HFF-Myc (cell line): ENCODE measurements around the gene POLA1.

ENCODE experiments used
- DNase-seq: peaks from one replicate; pipeline ENCODE4 v3.0.0-alpha.2; 2011; ENCODE audit warnings: low read depth; ENCODE audit errors: extremely low read depth
- H3K4me3 ChIP-seq: replicated peaks from 2 replicates; pipeline ENCODE4 v1.5.1; 2011; ENCODE audit warnings: low read depth, mild to moderate bottlenecking, control low read depth, low read length
- TF ChIP-seq, protein P1 (sequence below): IDR thresholded peaks from 2 replicates; pipeline ENCODE4 v1.5.1; 2012; ENCODE audit warnings: mild to moderate bottlenecking, low read depth, low read length, control low read depth; ENCODE audit errors: missing control alignments

The POLA1 gene

DNA sequence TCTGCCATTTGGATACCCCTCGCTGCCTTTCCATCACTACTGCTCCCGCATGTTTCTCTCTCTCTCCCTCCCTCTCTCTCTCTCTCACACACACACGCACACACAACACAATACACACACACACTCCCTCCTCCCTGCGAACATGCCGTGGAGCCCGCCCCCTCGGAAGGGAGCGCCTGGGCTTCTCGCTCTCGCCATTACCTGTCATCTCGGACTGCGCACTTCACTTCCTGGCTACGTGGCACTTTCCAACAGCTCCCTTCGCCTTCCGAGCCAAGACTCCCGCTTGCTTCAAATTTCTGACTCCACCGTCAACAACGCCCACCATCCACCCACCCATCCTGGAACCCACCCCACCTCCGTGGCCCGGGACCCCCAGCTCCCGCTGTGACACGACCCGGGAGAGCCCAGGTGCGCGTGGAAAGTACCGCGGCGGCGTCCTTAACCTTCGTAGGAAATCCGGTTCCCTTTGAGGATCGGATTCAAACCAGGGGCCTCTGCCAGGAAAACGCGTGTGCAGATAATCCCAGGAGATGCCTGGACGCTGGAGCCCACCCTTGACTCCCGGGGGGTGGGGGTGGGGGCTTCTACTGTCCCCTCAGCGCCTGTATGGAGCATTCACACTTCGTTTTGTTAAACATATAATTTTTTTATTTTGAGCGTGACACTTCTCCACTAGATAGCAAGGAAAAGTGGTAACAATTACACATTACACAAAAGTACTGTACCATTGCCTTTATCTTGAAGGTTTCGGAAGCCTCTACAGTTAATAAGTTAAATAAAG is 309.5 kb downstream of the POLA1 start:
- no peak overlapping the region for H3K4me3 ChIP-seq
- DNase-seq, result no peak

DNA sequence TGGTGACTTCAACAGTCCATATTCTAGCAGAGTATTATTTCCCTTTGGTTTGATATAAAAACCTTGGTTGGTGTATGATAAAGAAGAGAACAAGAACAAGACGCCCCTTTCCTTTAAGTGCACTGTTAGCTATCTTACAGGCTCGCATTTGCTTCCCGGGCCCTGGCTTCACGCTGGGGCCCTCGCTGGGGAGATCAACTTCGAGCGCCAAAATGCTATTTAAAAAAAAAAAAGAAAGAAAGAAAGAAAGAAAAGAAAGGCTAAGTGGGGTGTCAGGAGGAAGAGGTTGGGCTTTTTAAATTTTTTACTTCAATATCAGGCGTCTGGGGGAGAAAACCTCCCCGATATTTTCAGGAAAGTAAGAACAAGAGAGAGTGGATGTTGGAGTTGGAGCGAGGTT is 310.3 kb downstream of the POLA1 start:
- TF ChIP-seq, protein P1, sequence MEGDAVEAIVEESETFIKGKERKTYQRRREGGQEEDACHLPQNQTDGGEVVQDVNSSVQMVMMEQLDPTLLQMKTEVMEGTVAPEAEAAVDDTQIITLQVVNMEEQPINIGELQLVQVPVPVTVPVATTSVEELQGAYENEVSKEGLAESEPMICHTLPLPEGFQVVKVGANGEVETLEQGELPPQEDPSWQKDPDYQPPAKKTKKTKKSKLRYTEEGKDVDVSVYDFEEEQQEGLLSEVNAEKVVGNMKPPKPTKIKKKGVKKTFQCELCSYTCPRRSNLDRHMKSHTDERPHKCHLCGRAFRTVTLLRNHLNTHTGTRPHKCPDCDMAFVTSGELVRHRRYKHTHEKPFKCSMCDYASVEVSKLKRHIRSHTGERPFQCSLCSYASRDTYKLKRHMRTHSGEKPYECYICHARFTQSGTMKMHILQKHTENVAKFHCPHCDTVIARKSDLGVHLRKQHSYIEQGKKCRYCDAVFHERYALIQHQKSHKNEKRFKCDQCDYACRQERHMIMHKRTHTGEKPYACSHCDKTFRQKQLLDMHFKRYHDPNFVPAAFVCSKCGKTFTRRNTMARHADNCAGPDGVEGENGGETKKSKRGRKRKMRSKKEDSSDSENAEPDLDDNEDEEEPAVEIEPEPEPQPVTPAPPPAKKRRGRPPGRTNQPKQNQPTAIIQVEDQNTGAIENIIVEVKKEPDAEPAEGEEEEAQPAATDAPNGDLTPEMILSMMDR, result no peak
- no peak for DNase-seq
- no peak overlapping the region for H3K4me3 ChIP-seq

More for the DNA sequence above, 309.5 kb downstream of the POLA1 start:
- TF ChIP-seq, protein P1, result no peak

DNA sequence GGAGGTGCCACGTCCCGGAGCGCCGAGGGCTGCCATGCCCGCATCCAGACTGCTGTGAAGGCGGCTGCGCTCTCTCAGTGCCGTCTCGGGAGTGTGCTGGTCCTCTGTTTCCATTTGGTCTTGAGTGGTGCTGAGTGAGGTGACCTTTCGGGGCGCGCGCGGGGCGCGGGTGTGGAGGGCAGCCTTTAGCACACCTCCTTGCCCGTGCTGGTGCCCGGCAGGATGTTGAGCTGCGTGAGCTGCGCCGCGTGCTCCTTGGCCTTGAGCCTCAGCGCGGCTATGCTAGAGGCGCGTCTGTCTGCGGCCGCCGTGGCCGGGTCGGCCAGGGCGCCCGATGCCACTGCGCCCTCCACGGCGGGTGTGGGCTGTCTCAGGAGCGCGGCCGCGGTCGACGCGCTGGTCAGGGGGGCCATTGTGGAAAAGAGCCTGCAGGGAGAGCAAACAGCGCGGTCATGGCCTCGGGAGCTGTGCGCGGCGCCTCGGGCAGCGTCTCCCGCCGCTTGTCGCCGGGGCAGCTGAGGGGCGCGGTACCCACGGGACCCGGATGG is 310.8 kb downstream of the POLA1 start:
- H3K4me3 ChIP-seq, result no peak overlapping the region
- no peak for DNase-seq
- TF ChIP-seq, protein P1, result no peak

DNA sequence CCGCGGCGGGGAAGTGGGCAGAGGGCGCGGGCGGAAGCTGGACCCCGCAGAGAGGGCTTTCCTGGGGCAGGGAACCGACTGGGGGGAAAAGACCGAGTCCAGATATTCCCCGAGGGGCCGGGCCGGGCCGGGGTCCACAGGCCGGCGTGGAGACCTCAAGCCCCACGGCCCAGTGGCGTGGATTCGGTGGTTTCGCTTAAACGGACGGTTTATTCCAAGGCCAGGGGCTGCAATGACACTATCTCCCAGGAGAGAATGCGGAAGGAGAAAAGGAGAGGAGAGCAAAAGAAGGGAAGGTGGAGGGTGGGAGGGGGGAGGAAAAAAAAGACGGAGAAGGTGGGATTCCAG is 311.3 kb downstream of the POLA1 start:
- no peak for DNase-seq
- TF ChIP-seq, protein P1, result no peak
- H3K4me3 ChIP-seq, result no peak overlapping the region

DNA sequence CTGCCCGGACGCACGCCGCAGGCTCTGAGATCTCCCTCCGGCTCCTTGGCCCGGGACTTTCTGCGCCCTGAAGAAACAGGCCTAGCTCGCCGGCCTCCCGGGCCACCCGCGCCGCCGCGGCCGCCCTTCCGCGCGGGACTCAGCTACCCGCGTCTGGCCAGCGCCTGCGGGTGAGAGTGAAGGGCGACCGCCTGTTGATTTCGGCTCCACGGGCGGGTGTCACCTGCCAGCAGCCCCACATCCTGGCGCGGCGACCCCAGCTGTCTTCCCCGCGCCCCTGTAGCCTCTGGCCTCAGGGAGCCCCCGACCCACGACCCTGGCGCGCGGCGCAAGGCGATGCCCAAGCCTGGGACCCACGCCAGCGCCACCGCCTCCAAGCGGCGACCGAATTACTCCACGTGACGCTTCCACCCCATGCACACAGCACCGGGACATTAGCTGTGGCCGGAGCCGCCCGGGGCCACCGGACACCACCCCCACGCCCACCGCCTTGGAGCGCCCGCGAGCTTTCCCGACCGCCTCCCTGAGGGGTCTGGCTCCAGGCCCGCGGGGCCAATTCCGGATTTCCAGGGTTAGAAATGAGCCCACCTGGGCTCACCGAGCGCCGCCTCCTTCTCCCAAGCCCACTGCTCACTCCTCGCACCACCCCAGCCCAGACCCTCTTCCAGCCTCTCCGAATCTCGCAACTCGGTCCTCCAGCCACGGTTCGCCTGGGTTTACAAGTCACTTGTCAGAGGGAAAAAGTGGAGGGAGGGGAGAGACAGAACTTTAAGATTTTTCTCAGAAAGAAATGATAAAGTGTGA is 311.9 kb downstream of the POLA1 start:
- TF ChIP-seq, protein P1, result no peak
- no peak overlapping the region for H3K4me3 ChIP-seq
- DNase-seq, result no peak

DNA sequence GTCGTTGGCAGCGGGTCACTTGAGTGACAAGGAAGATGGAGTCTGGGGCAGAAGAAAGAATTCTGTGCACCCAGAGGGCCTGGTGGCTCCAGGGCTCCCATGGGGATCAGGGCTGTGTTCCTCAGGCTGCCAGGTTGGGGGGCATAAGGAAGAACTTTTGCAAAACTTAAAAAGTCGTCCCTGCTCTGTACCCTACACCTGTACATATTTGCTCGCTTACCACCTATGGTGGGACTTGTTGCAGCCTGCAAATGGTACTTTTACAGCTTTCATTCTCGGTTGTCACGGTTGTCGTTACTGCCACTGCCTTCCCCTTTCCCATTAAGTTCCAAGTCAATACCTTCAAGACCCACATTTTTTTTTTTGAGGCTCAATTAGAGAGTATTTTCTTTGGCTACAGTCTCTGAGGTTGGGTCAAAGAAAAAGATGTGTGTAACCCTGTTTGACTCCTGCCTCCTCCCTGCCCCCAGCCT is 312.9 kb downstream of the POLA1 start:
- TF ChIP-seq, protein P1, result no peak
- no peak overlapping the region for H3K4me3 ChIP-seq
- no peak for DNase-seq
